H1 (cell line): ENCODE results near the gene LIN28A. TPM values are rescaled to one million over a fixed set of nuclear protein-coding genes. Genes with fewer than 3 reads are reported as not detected.

Experiments used
- CHD7 ChIP-seq: fragments of 300-600 bp; sonication (generic); IDR thresholded peaks from 2 replicates; pipeline ENCODE4 v1.7.1; 2012; ENCODE audit warnings: low read length, moderate library complexity, mild to moderate bottlenecking, inconsistent platforms; ENCODE audit not compliant: insufficient replicate concordance
- EGR1 ChIP-seq: IDR thresholded peaks from 2 replicates; pipeline ENCODE4 v1.6.1; 2011; ENCODE audit warnings: low read depth, low read length, borderline replicate concordance
- FOSL1 ChIP-seq: IDR thresholded peaks from 2 replicates; pipeline ENCODE4 v1.6.1; 2011; ENCODE audit warnings: mild to moderate bottlenecking, low read depth, low read length, moderate library complexity; ENCODE audit not compliant: insufficient read depth
- JUND ChIP-seq: IDR thresholded peaks from 2 replicates; pipeline ENCODE4 v1.6.1; 2011; ENCODE audit warnings: mild to moderate bottlenecking, improper control_type of control experiment, low read length
- NRF1 ChIP-seq: IDR thresholded peaks from 2 replicates; pipeline ENCODE4 v1.6.1; 2011; ENCODE audit warnings: mild to moderate bottlenecking, low read depth, low read length, improper control_type of control experiment
- RAD21 ChIP-seq, 2 experiments: IDR thresholded peaks in 1 of 2; conservative IDR thresholded peaks in 1 of 2; 2 replicates each; pipeline ENCODE4 v1.6.1; 2011; ENCODE audit warnings: low read depth in 2 of 2, low read length in 2 of 2, improper control_type of control experiment in 1 of 2, inconsistent platforms in 1 of 2, mild to moderate bottlenecking in 1 of 2, moderate library complexity in 1 of 2
- RNF2 ChIP-seq: fragments of 200-900, 300-1000 bp; sonication (generic); IDR thresholded peaks from 2 replicates; pipeline ENCODE4 v1.7.1; 2016; ENCODE audit warnings: borderline replicate concordance, low read depth, mild to moderate bottlenecking, antibody characterized with exemption, low read length; ENCODE audit not compliant: poor library complexity, severe bottlenecking; ENCODE audit errors: missing control alignments
- RXRA ChIP-seq: IDR thresholded peaks from 2 replicates; pipeline ENCODE4 v1.6.1; 2011; ENCODE audit warnings: low read depth, mild to moderate bottlenecking, low read length, moderate library complexity; ENCODE audit not compliant: insufficient read depth
- SUZ12 ChIP-seq: fragments of 200-600 bp; sonication (generic); IDR thresholded peaks from 2 replicates; pipeline ENCODE4 v1.6.1; 2012; ENCODE audit warnings: mild to moderate bottlenecking, inconsistent platforms, low read length, moderate library complexity, mixed read lengths
- polyA plus RNA-seq, 7 experiments: library from polyadenylated mRNA; depleted of rRNA in 3 of 7; stranded (reverse) in 5 of 7; unstranded in 2 of 7; fragments of >200 nt in 5 of 7; fragments of 200-250 nt in 2 of 7; gene quantifications; 1 replicate in 5 of 7; 2 replicates in 1 of 7; 4 replicates in 1 of 7; pipeline versions ENCODE4 v1.2.1 to v1.2.3, GENCODE V29; 2011 to 2013; ENCODE audit warnings: missing spikeins in 2 of 7, mixed read lengths in 2 of 7
- total RNA-seq: library from RNA; stranded (reverse); fragmentation: NEBNext Ultra II Directional; extraction: Animal tissue kit (Norgen Biotek cat#: 25700); gene quantifications from 2 replicates; pipeline ENCODE4 v1.2.1, GENCODE V29; 2021

The LIN28A gene
- total and polyA plus RNA-seq, 2 of the 8 experiments (the other 6 are each of a cell fraction or from before 2014, with no cell fraction given): 403 to 1,486 TPM

GRCh38 chr1:26471498-26472319 lies 61.1 kb downstream of the LIN28A start (continued):
- TF ChIP-seq CHD7 (no peak), RXRA (no peak), SUZ12 (no peak), FOSL1 (no peak), JUND (no peak), EGR1 (no peak), RNF2 (no peak), RAD21 (IDR thresholded peaks at IDR 0.05 in 1 of 2, conservative IDR thresholded peaks at IDR 0.05 in 1 of 2; ENCODE audit: low read depth in 2 of 2, low read length in 2 of 2) (no peak), NRF1 (no peak)
